Measurements from ENCODE around the gene RASA3. TPM values are rescaled to one million over a fixed set of nuclear protein-coding genes. Genes with fewer than 3 reads are reported as not detected.

Gene RASA3
- total and polyA plus RNA-seq, 9 of the 15 experiments (the other 6 are each of a cell fraction or from before 2014, with no cell fraction given) = 0.72 to 25.3 (median 14.4) TPM

GRCh38 chr13:114063545-114064449 is 68.6 kb downstream of the RASA3 start (continued):
- TF ChIP-seq USF2 (CRISPR knock-in tag; IDR thresholded peaks at IDR 0.05) = no peak

GRCh38 chr13:114062754-114063153 is 69.7 kb downstream of the RASA3 start:
- POLR2A ChIA-PET = no interaction called here
- FAIRE-seq (no peak), DNase-seq (ENCODE audit: extremely low read depth in 1 of 4, low spot score in 3 of 4) (no peak), ATAC-seq (no peak)
- no peaks in the 10 kb centered on the region for H4K20me1 ChIP-seq (replicated peaks; ENCODE audit: control insufficient read depth, insufficient read depth, low read length)
- no peak overlapping the region for H3K4me2 ChIP-seq (ENCODE audit: insufficient read depth, low read length)
- peaks cover 52% of the 10 kb centered on the region for H3K79me2 ChIP-seq (ENCODE audit: control insufficient read depth, insufficient read depth, low read length)
- TF ChIP-seq CEBPB (tag; IDR thresholded peaks at IDR 0.05) = peak; percentile 32; the same call in 1 of the 2 replicates
- no peak for TF ChIP-seq GTF2A2 (tag; IDR thresholded peaks at IDR 0.05)
- intact Hi-C loops (cut with micrococcal nuclease) (no loop called here), in situ Hi-C loops (cut with MboI) (no loop called here)
- H3K36me3 ChIP-seq (ENCODE audit: control insufficient read depth, insufficient read depth, low read length) = no peaks in the 10 kb centered on the region
- BruUV-seq (replicated peaks) = no TSS peak
- no peak overlapping the region for H2AFZ ChIP-seq (ENCODE audit: low read depth, low read length)
- no peaks in the 10 kb centered on the region for H3K9me3 ChIP-seq (replicated peaks; ENCODE audit: control insufficient read depth, insufficient read depth, low read depth, low read length)
- H3K9ac ChIP-seq (ENCODE audit: insufficient read depth in 1 of 2, low read depth in 2 of 2, low read length in 2 of 2) = no peak overlapping the region
- no peak overlapping the region for H3K27ac ChIP-seq (ENCODE audit: extremely low read depth, low read depth, low read length)
- no peak overlapping the region for H3K4me3 ChIP-seq
- H3K27me3 ChIP-seq (ENCODE audit: control insufficient read depth in 2 of 2, insufficient read depth in 2 of 2, low read length in 2 of 2) = no peaks in the 10 kb centered on the region
- 100% methylated on average over 6 of the region's 16 CpGs for WGBS (ENCODE audit: insufficient coverage, low coverage, missing lambda C conversion rate)
- H3K9me1 ChIP-seq (ENCODE audit: control insufficient read depth, insufficient read depth, low read length) = no peaks in the 10 kb centered on the region
- CTCF ChIA-PET (ENCODE audit: low intra/inter-chr PET ratio) = no interaction called here
- H3K4me1 ChIP-seq (replicated peaks in 1 of 2; ENCODE audit: control insufficient read depth in 2 of 2, insufficient read depth in 2 of 2, low read length in 2 of 2) = peaks cover 17 to 75% of the 10 kb centered on the region in 2 experiments

All from K562 (cell line).